ENCODE measurements around the gene PDZRN3. TPM values are rescaled to one million over a fixed set of nuclear protein-coding genes. Genes with fewer than 3 reads are reported as not detected.

PDZRN3 gene
- total RNA-seq, 1 donor from 2014 or later: not detected

DNA sequence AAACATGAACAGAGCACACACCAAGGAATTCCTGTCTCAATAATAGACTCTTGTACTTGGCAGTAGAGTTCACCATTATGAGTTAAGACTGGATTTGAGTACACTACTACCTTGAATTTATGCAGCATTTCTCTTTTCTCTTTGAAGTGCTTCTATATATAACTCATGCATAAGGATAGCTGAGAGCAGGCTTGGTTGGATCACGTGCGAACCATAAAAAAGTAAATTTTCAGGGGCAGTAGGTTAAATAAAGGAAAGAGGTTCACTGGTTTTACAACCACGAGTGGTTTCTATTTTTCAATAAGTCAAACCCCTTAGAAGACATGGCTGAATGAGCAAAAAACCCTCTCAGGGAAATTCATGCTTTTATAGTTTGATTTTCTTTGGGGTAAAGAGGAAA, 28.6 kb upstream of the PDZRN3 start:
- no peak for DNase-seq
- no peaks in the 10 kb centered on the region for H3K36me3 Mint-ChIP-seq (ENCODE audit: low read depth)
- H3K4me3 Mint-ChIP-seq: no peak overlapping the region
- no peaks in the 10 kb centered on the region for H3K27me3 Mint-ChIP-seq
- no peaks in the 10 kb centered on the region for H3K4me1 Mint-ChIP-seq
- intact Hi-C loops (cut with micrococcal nuclease): no loop called here
- no peaks in the 10 kb centered on the region for H3K9me3 Mint-ChIP-seq
- H3K27ac Mint-ChIP-seq: no peak overlapping the region

GRCh38 chr3:73652896-73653295, 28.2 kb upstream of the PDZRN3 start:
- Mint-ChIP-seq H3K36me3 (ENCODE audit: low read depth) (no peaks in the 10 kb centered on the region), H3K4me1 (no peaks in the 10 kb centered on the region), H3K27ac (no peak overlapping the region), H3K9me3 (no peaks in the 10 kb centered on the region), H3K4me3 (no peak overlapping the region), H3K27me3 (no peaks in the 10 kb centered on the region)
- intact Hi-C loops (cut with micrococcal nuclease): no loop called here
- no peak for DNase-seq

- Mint-ChIP-seq H3K9me3 (no peaks in the 10 kb centered on the region), H3K27ac (no peak overlapping the region), H3K27me3 (no peaks in the 10 kb centered on the region), H3K4me1 (no peaks in the 10 kb centered on the region), H3K36me3 (ENCODE audit: low read depth) (no peaks in the 10 kb centered on the region), H3K4me3 (no peak overlapping the region)
- intact Hi-C loops (cut with micrococcal nuclease): no loop called here
- DNase-seq: no peak
Measured at GRCh38 chr3:73637042-73637441, 12.3 kb upstream of the PDZRN3 start.

DNA sequence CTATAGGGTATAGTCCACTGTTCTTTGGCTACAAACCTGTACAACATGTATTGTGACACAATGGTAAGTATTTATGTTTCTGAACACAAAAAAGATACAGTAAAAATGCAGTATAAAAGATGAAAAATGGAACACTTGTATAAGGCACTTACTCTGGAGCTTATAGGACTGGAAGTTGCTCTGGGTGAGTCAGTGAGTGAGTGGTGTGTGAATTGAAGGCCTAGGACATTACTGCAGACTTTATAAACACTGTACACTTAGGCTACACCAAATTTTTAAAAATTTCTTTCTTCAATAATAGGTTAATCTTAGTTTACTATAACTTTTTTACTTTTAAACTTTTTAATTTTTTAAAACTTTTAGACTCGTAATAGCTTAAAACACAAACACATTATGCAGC, 10.5 kb upstream of the PDZRN3 start:
- no peaks in the 10 kb centered on the region for H3K27me3 Mint-ChIP-seq
- intact Hi-C loops (cut with micrococcal nuclease): no loop called here
- no peak overlapping the region for H3K27ac Mint-ChIP-seq
- no peaks in the 10 kb centered on the region for H3K36me3 Mint-ChIP-seq (ENCODE audit: low read depth)
- no peak for DNase-seq
- H3K4me3 Mint-ChIP-seq: no peak overlapping the region
- no peaks in the 10 kb centered on the region for H3K4me1 Mint-ChIP-seq
- H3K9me3 Mint-ChIP-seq: no peaks in the 10 kb centered on the region

DNA sequence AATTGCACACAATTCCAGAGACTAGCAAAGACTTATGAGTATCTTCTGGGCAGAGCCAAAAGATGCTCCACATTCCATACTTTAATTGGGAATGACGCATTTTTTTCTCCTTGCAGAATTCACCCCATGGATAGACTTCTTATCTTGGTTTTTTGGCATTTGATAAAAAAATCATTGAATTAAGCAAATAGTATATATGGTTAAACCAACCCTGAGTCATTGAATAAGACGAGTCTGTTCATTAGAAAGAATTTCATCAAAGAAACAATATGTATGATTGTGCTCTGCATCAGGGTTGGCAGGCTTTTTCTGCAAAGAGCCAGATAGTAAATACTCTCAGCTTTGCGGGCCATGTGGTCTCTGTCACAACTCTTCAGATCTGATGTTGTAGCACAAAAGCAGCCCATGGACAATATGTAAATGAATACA, 9.2 kb upstream of the PDZRN3 start:
- intact Hi-C loops (cut with micrococcal nuclease): no loop called here
- no peak overlapping the region for H3K4me3 Mint-ChIP-seq

GRCh38 chr3:73633453-73633852, 8.7 kb upstream of the PDZRN3 start:
- intact Hi-C loops (cut with micrococcal nuclease): no loop called here
- no peaks in the 10 kb centered on the region for H3K4me1 Mint-ChIP-seq
- no peak for DNase-seq
- no peaks in the 10 kb centered on the region for H3K9me3 Mint-ChIP-seq
- no peak overlapping the region for H3K4me3 Mint-ChIP-seq
- no peaks in the 10 kb centered on the region for H3K36me3 Mint-ChIP-seq (ENCODE audit: low read depth)
- H3K27ac Mint-ChIP-seq: no peak overlapping the region
- no peaks in the 10 kb centered on the region for H3K27me3 Mint-ChIP-seq

More for the DNA sequence above, 9.2 kb upstream of the PDZRN3 start:
- Mint-ChIP-seq H3K4me1 (no peaks in the 10 kb centered on the region), H3K27me3 (no peaks in the 10 kb centered on the region), H3K9me3 (no peaks in the 10 kb centered on the region), H3K36me3 (ENCODE audit: low read depth) (no peaks in the 10 kb centered on the region), H3K27ac (no peak overlapping the region)
- no peak for DNase-seq

- DNase-seq: no peak
- H3K36me3 Mint-ChIP-seq (ENCODE audit: low read depth): no peaks in the 10 kb centered on the region
- peaks cover 14% of the 10 kb centered on the region for H3K27me3 Mint-ChIP-seq
- H3K4me3 Mint-ChIP-seq: no peak overlapping the region
- intact Hi-C loops (cut with micrococcal nuclease): no loop called here
- no peaks in the 10 kb centered on the region for H3K4me1 Mint-ChIP-seq
- H3K9me3 Mint-ChIP-seq: no peaks in the 10 kb centered on the region
- no peak overlapping the region for H3K27ac Mint-ChIP-seq
Measured at GRCh38 chr3:73626106-73626505, 1.4 kb upstream of the PDZRN3 start.

DNA sequence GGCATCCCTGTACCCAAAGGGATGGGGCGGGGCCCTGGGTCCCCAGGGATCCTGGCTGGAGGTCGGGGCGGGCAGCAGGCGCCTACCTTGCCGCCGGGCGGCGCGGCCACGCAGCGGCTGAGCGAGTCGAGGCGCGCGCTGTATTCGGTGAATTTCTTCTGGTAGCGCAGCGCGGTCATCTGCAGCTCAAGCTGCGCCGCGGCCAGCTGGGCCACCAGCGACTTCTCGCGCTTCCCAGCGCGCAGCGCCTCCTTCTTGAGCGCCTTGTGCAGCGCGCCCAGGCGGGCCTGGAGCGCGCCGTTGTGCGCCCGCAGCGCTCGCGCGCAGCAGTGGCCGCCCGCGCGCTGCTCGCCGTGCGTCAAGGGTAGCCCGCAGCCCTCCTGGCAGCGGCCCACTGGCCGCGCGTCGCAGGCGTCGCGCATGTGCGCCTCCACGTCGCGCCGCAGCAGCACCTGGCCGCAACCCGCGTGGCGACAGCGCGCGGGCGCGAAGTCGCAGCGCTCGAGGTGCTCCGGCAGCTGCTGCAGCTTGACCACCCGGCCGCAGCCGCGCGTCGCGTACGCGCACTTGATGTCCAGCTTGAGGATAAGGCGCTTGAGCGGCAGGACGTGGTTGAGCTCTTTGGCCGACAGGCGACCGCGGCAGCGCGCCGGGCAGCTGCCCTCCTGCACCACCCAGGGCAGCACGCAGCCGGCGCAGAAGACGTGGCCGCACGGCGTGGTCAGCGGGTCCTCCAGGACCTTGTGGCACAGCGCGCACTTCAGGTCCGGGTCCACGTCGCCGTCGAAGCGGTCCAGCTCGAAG, 522 bp downstream of the PDZRN3 start:
- Mint-ChIP-seq H3K27me3 (peaks cover 14% of the 10 kb centered on the region), H3K27ac (no peak overlapping the region), H3K4me1 (no peaks in the 10 kb centered on the region), H3K9me3 (no peaks in the 10 kb centered on the region), H3K36me3 (ENCODE audit: low read depth) (no peaks in the 10 kb centered on the region), H3K4me3 (no peak overlapping the region)
- intact Hi-C loops (cut with micrococcal nuclease): no loop called here
- no peak for DNase-seq

DNA sequence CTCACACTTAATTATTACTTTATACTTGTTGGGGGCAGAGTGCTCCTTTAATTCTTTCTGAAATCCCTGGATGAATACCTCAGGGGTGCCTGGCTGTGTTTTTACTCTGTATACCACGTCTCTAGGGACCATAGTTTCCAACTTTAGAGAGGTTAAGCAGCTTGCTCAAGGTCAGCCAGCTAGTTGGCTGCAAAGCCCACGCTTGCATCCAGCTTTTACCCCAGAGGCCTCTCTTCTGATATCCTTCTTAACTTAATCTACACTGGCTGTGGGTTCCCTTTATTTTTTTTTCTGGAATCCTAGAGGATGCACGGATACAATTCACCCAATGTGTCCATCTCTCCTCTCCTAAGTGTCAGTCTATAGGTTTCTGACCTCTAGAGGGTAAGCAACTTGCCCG, 1.4 kb downstream of the PDZRN3 start:
- H3K4me3 Mint-ChIP-seq: no peak overlapping the region
- intact Hi-C loops (cut with micrococcal nuclease): no loop called here
- H3K27ac Mint-ChIP-seq: no peak overlapping the region
- H3K36me3 Mint-ChIP-seq (ENCODE audit: low read depth): no peaks in the 10 kb centered on the region
- no peaks in the 10 kb centered on the region for H3K9me3 Mint-ChIP-seq
- H3K27me3 Mint-ChIP-seq: peaks cover 14% of the 10 kb centered on the region
- DNase-seq: no peak
- H3K4me1 Mint-ChIP-seq: no peaks in the 10 kb centered on the region

DNA sequence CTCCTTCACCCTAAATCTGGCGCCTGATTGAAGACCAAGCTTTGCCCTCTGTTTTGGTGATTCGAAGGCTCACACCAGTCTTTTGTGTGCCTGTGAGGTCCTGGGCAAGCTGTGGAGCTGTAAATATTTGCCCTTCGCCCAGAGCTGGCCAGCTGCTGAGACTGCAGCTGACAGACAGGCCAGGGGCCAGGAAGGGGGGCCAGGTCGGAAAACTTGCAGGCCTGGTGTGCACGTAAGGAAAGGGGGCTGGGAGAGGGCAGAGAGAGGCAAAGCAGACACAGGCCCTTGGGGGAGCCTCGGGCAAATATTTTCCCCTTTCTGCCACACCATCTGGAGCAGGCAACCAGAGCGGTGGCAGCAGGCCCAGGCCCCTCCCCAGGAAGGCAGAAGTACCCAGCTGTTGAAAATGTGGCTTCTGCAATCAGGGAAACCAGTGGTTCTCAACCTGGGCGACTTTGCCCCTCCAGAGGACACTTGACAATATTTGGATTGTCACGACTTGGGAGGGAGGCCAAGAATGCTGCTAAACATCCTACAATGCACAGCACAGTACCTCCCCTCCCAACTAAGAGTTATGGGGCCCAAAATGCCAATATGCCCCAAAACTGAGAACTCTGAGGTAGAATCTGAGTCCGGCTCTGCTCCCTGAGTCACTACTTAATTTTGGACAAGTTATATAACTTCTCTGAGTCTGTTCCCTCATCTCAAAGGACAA, 2.5 kb downstream of the PDZRN3 start:
- DNase-seq: no peak
- intact Hi-C loops (cut with micrococcal nuclease): no loop called here
- Mint-ChIP-seq H3K36me3 (ENCODE audit: low read depth) (no peaks in the 10 kb centered on the region), H3K27ac (no peak overlapping the region), H3K4me3 (no peak overlapping the region), H3K27me3 (peaks cover 14% of the 10 kb centered on the region), H3K9me3 (no peaks in the 10 kb centered on the region), H3K4me1 (no peaks in the 10 kb centered on the region)

- Mint-ChIP-seq H3K27ac (no peak overlapping the region), H3K4me1 (no peaks in the 10 kb centered on the region), H3K27me3 (peaks cover 14% of the 10 kb centered on the region), H3K9me3 (no peaks in the 10 kb centered on the region), H3K4me3 (no peak overlapping the region), H3K36me3 (ENCODE audit: low read depth) (no peaks in the 10 kb centered on the region)
- DNase-seq: no peak
- intact Hi-C loops (cut with micrococcal nuclease): no loop called here
Measured at GRCh38 chr3:73621388-73621787, 3.4 kb downstream of the PDZRN3 start.

- Mint-ChIP-seq H3K36me3 (ENCODE audit: low read depth) (no peaks in the 10 kb centered on the region), H3K4me3 (no peak overlapping the region), H3K9me3 (no peaks in the 10 kb centered on the region), H3K4me1 (no peaks in the 10 kb centered on the region), H3K27me3 (peaks cover 1% of the 10 kb centered on the region), H3K27ac (no peak overlapping the region)
- intact Hi-C loops (cut with micrococcal nuclease): no loop called here
- DNase-seq: no peak
Measured at GRCh38 chr3:73618461-73618860, 6.3 kb downstream of the PDZRN3 start.

GRCh38 chr3:73616056-73616455, 8.7 kb downstream of the PDZRN3 start:
- intact Hi-C loops (cut with micrococcal nuclease): no loop called here
- Mint-ChIP-seq H3K27ac (no peak overlapping the region), H3K9me3 (no peaks in the 10 kb centered on the region), H3K4me1 (no peaks in the 10 kb centered on the region), H3K4me3 (no peak overlapping the region), H3K36me3 (ENCODE audit: low read depth) (no peaks in the 10 kb centered on the region), H3K27me3 (peaks cover 3% of the 10 kb centered on the region)
- DNase-seq: no peak

DNA sequence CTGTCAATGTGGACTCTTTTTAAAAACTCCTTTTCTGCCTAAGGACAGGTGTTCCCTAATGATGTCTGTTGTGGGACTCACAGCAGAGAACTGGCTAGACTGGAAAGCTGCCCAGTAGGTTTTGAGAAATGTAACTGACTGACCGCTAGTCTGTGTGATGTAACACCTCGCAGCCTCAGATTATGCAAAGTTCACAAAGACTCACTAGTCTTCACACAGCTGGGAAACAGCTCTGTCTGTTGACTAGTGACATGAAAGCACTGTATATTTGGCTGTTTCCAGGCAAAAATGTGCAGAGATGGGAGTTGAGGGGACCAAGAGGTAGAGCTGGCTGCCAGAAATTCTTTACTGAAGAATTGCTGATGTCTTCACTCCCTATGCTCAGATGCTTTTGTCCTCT, 10.3 kb downstream of the PDZRN3 start:
- no peaks in the 10 kb centered on the region for H3K9me3 Mint-ChIP-seq
- no peaks in the 10 kb centered on the region for H3K4me1 Mint-ChIP-seq
- peaks cover 3% of the 10 kb centered on the region for H3K27me3 Mint-ChIP-seq
- H3K36me3 Mint-ChIP-seq (ENCODE audit: low read depth): no peaks in the 10 kb centered on the region
- intact Hi-C loops (cut with micrococcal nuclease): no loop called here
- H3K27ac Mint-ChIP-seq: no peak overlapping the region
- no peak overlapping the region for H3K4me3 Mint-ChIP-seq
- no peak for DNase-seq
